ENCODE results near the gene FOXP1. TPM values are rescaled to one million over a fixed set of nuclear protein-coding genes. Genes with fewer than 3 reads are reported as not detected.

FOXP1 gene
- total RNA-seq, 3 donors from 2014 or later, result 61.9 to 267 (median 146) TPM

DNA sequence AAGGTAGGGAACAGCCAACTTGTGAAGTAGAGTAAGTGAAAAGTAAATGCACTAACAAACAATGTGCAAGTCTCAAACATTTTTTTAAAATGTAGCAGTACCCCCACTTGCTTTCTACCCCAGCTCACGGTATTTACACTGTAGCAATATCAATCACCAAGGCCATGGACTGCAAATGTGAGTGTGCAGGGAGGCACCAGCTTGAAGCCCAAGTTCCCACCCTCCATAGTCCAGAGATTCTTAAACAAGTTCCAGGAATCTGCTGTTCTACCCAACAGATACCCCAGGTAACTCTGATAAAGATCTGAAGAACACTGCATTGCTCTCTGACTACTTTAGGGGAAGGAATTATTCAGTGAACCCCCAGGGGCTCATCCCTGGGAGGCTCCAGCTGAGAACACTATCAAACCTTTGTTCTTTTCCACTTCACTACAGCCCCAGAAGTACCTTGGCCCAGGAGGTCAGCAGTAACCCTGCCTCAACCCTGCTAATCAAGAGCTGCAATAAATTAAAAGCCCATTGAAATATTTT lies 86.1 kb downstream of the FOXP1 start:
- H3K36me3 ChIP-seq, result no peaks in the 10 kb centered on the region
- no peak for DNase-seq (ENCODE audit: low spot score in 2 of 2)

DNA sequence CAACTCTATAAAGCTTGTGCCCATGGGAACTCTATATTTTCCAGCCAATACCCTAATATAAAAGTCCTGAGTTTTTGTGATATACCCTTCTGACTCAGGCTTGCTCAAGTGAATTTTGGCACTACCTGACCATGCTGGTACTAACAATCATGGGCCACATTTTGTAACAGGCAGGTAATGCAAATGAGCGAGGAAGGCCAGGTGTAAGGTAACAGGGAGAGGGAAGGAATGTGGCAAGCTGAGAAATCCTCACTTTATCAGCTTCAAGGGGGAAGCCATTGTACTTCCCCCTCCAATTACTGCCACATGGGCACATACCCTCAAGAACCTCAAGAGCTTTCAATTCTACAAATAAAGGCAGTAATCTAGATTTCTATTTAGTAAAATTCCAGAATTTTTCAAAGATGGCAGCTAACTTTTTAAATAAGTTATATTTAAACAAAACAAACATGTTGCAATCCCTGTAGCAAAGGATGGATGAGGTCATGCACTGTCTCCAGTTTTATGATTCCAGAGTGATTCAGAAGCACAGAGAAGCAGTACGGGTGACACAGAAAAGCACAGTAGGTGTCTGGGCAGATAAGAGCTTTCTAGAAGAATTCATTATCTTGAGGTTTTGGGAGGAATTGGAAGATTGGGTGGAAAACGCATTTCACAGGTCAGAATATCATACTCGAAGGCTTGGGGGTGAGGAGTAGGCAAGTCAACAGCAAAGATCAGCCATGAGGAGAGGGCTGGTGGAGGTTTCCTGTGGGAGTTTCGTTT lies 87.6 kb downstream of the FOXP1 start:
- peak overlapping the region; percentile 11 to 54 (median 17) for H3K4me3 ChIP-seq
- H3K27me3 ChIP-seq, result no peaks in the 10 kb centered on the region
- intact Hi-C loops (cut with DNase I; ENCODE audit: low total_unique reads), result no loop called here
- DNase-seq (ENCODE audit: low spot score in 2 of 2), result no peak
- H3K4me1 ChIP-seq, result peaks cover 0 to 11% of the 10 kb centered on the region in 2 donors
- peak overlapping the region; percentile 33 to 84 for H3K27ac ChIP-seq
- no peaks in the 10 kb centered on the region for H3K36me3 ChIP-seq
- H3K9me3 ChIP-seq, result no peaks in the 10 kb centered on the region
- TF ChIP-seq POLR2AphosphoS5 (IDR thresholded peaks at IDR 0.05) (no peak), POLR2A (IDR thresholded peaks at IDR 0.05) (no peak)
- TF ChIP-seq, protein P1, sequence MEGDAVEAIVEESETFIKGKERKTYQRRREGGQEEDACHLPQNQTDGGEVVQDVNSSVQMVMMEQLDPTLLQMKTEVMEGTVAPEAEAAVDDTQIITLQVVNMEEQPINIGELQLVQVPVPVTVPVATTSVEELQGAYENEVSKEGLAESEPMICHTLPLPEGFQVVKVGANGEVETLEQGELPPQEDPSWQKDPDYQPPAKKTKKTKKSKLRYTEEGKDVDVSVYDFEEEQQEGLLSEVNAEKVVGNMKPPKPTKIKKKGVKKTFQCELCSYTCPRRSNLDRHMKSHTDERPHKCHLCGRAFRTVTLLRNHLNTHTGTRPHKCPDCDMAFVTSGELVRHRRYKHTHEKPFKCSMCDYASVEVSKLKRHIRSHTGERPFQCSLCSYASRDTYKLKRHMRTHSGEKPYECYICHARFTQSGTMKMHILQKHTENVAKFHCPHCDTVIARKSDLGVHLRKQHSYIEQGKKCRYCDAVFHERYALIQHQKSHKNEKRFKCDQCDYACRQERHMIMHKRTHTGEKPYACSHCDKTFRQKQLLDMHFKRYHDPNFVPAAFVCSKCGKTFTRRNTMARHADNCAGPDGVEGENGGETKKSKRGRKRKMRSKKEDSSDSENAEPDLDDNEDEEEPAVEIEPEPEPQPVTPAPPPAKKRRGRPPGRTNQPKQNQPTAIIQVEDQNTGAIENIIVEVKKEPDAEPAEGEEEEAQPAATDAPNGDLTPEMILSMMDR (IDR thresholded peaks at IDR 0.05), result no peak

More for the DNA sequence above, 86.1 kb downstream of the FOXP1 start:
- Histone ChIP-seq H3K27me3 (no peaks in the 10 kb centered on the region), H3K4me3 (no peak overlapping the region), H3K4me1 (peaks cover 0 to 11% of the 10 kb centered on the region in 2 donors), H3K27ac (peak overlapping the region; percentile 50 to 53), H3K9me3 (no peaks in the 10 kb centered on the region)
- TF ChIP-seq POLR2A (IDR thresholded peaks at IDR 0.05) (no peak), POLR2AphosphoS5 (IDR thresholded peaks at IDR 0.05) (no peak)
- TF ChIP-seq, protein P1 (IDR thresholded peaks at IDR 0.05), result no peak
- intact Hi-C loops (cut with DNase I; ENCODE audit: low total_unique reads), result no loop called here

DNA sequence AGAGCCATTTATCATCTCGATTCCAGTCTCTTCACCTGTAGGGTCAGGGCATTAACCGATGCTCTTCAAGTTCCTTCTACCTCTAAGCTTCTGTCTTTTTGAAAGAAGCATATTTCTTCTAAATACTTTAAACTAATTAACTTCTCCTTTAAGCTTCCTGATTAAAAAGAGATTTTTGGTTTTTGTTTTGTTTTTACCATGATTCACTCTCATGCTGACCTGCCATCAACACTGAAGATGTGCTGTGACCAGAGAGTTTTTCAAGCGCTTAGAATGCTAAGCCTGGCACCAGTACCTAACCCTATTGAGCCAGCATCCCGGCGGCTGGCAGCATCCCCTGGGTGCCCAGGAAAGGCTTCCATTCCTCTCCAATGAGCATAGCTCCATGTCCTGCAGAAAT lies 89.3 kb downstream of the FOXP1 start:
- no peak overlapping the region for H3K4me3 ChIP-seq
- H3K27me3 ChIP-seq, result no peaks in the 10 kb centered on the region
- intact Hi-C loops (cut with DNase I; ENCODE audit: low total_unique reads), result no loop called here
- no peak overlapping the region for H3K27ac ChIP-seq
- no peak for DNase-seq (ENCODE audit: low spot score in 2 of 2)
- TF ChIP-seq POLR2A (IDR thresholded peaks at IDR 0.05) (no peak), POLR2AphosphoS5 (IDR thresholded peaks at IDR 0.05) (no peak)
- TF ChIP-seq, protein P1 (IDR thresholded peaks at IDR 0.05), result no peak
- H3K36me3 ChIP-seq, result no peaks in the 10 kb centered on the region
- peaks cover 0 to 11% of the 10 kb centered on the region in 2 donors for H3K4me1 ChIP-seq
- no peaks in the 10 kb centered on the region for H3K9me3 ChIP-seq

DNA sequence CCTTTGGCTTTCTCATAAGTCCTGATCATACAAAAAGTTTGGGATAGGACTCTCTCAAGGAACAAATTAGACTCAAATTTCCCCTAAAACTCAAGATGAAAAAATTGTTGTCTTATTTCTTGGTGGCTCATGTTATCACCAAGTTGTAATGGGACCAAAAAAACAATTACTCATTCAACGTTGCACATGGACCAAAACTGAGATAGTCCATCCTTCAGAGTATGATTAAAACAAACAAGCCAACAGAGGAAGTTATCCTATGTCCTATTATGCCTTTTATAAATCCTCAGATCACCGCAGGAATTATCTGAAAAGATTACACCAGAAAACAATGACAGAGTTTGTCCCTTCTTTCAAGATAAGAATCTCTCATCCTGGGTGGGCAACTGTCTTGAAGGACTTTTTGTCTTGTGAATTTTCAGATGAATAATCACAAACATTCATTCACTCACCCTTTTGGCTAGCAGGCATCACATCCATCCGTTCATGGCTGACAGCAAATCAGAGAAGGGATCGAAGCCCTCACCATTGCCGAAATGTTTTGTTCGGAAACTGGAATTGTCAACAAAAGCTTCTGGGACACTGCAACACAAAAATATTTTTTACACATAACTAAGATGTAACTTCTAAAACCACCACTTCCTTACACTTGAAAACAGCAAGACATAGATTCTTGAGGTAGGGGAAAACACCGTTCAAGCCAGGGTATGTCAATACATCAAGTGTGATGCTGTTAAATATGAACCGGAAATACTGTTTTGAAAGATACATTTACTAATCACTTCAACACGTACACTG lies 90.4 kb downstream of the FOXP1 start:
- TF ChIP-seq POLR2AphosphoS5 (IDR thresholded peaks at IDR 0.05) (no peak), POLR2A (IDR thresholded peaks at IDR 0.05) (no peak)
- TF ChIP-seq, protein P1 (IDR thresholded peaks at IDR 0.05), result no peak
- H3K4me3 ChIP-seq, result no peak overlapping the region
- no peak for DNase-seq (ENCODE audit: low spot score in 2 of 2)
- H3K27ac ChIP-seq, result no peak overlapping the region
- H3K4me1 ChIP-seq, result peaks cover 0 to 7% of the 10 kb centered on the region in 2 donors
- H3K27me3 ChIP-seq, result no peaks in the 10 kb centered on the region
- intact Hi-C loops (cut with DNase I; ENCODE audit: low total_unique reads), result no loop called here
- H3K36me3 ChIP-seq, result no peaks in the 10 kb centered on the region
- H3K9me3 ChIP-seq, result no peaks in the 10 kb centered on the region

Data from breast epithelium (tissue), 4 donors.